ENCODE measurements around the gene PCNX2.

- TF ChIP-seq EZH2 (IDR thresholded peaks at IDR 0.05; ENCODE audit: insufficient read depth, low read length) (no peak), CTCF (IDR thresholded peaks at IDR 0.05; ENCODE audit: insufficient read depth, low read depth, low read length) (no peak)
Observed at GRCh38 chr1:232968391-232968790, 327.1 kb downstream of the PCNX2 start.

Data from astrocyte (in vitro differentiated cells and primary cell).